Ramos (cell line): Measurements from ENCODE around the gene PTPN3.
"Not testable (repeated sequence)": the region's sequence is repeated elsewhere in the genome, so short reads cannot be mapped to it uniquely, and the experiment has no call there.

ENCODE experiments used
- in situ Hi-C: fragments of 300-500 bp; cut with MboI; formaldehyde crosslinking; loops from one replicate; pipeline ENCODE4 v1.14.3; 2022; ENCODE audit warnings: low sequenced_read_pairs; ENCODE audit not compliant: unreplicated experiment

The PTPN3 gene

GRCh38 chr9:109355564-109356297 is 142.4 kb downstream of the PTPN3 start:
- in situ Hi-C loops = no loop called here

DNA sequence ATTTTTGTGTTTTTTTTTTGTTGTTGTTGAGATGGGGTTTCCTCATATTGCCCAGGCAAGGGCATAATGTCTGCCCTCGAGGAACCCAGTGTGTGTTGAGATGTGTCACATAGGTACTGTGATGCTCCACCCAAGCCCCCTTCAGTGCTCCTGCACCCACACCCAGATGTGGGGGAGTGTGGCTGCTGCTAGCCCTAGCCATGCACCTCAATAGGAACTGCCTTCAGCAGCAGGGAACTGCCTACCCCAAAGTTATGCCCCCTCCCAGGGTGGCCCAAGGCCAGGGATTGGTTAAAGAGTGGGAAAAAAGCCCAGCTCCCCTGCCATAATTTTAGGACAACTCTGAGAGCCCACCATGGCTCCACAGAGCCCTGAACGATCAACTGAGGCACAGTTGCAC is 143.9 kb downstream of the PTPN3 start:
- in situ Hi-C loops = no loop called here

DNA sequence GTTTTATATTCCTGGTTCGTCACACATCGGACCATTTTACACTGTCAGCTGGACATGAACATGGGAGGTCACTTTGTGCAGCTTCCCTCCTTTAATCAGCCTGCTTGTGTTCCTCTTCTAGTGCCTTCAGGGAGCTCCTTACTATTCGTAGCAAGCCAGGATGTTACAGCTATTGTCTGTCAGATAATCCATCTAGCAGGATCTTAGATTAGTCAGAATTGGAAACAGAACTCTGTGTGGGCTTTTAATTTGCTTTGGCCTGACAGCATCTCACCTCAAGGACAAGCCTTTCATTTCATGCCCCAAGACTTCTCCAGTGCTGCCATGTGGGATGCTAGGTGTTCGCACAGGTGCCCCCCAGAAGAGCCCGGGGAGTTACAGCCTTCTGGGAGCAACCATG is 147.1 kb downstream of the PTPN3 start:
- in situ Hi-C loops = no loop called here

- in situ Hi-C loops = no loop called here
Observed at GRCh38 chr9:109349421-109349846, 148.7 kb downstream of the PTPN3 start.

DNA sequence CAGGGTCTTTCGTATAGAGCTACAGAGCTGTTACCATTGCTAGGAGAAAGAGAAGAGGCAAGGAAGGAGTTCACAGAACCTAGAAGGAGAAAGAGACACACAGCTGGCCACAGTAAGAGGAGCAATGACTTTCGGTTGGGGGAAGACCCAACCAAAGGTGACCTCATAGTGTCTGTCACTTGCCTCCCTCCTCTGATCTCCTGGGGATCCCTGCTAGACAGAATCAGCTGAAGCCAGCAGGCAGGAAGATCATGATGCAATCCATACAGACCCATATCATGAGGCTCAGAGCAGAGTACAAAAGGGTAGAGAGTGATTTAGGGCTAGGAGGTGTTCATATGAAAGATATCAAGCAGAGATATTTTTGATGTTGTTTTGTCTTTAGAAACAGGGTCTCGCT is 151.2 kb downstream of the PTPN3 start:
- in situ Hi-C loops = no loop called here

DNA sequence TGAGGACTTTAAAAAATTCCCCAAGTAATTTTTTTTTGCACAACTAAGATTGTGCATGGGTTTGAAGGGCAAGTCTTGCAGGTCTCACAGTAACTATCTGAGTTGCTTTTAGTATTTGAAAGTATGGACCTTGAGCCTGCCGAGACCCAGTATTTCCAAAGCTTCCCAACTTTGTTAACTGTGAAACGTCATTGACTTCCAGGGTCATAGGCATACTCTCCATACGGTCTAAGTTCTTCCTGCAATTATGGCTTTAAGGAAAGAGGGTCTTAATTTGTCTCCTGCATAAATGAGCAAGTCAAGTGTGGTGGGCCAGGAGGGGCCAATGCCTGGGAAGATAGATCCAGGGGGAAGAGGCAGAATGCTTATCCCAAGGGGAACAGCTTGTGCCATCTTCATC is 153.2 kb downstream of the PTPN3 start:
- in situ Hi-C loops = no loop called here

DNA sequence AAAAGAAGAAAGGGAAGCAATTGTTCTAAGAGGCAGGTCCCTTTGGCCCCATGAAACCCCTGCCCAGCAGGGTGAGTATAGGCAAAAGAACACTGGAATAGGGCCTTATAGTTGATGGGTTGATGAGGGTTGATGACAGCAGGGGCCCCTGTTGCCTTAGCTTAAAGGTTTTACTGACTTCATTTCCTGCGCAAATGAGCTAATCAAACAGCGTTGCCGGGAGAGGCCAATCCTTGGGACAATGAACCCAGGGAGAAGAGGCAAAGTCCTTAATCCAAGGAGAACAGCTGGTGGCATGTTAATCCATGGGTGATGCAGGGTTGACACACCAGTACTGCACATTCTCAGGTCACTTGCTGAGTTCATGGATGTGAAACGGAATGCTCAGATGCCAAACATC is 155.2 kb downstream of the PTPN3 start:
- in situ Hi-C loops = no loop called here

- in situ Hi-C loops = no loop called here
Observed at GRCh38 chr9:109341561-109341960, 156.5 kb downstream of the PTPN3 start.

DNA sequence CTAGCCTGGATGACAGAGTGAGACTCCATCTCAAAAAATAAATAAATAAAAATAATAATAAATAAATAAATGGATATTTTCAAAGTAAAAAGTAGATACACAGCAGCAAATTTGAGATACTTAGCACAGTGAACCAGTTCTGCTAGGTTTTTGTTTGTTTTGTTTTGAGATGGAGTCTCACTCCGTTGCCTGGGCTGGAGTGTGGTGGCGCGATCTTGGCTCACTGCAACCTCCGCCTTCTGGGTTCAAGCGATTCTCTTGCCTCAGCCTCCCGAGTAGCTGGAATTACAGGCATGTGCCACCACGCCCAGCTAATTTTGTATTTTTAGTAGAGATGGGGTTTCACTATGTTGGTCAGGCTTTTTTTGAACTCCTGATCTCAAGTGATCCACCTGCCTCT is 157.1 kb downstream of the PTPN3 start:
- in situ Hi-C loops = not testable (repeated sequence)

DNA sequence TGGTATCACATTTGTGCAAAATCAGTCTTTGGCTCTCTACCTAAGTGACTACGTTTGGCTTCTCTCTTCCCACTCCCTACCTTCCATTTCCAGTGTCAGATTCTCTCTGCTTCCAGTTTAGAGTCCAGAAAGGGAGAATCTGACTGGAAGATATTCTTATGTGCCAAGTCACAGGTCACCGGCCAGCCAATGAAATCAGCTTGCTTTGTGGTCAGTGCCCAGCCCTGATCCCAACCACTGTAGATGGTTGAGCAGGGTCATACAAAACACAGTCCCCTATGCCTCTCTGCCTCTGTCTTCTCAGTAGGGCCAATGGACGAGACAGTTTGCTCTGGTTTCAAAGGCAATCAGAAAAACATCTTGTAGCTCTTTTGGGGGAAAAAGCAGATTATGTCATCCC is 161.7 kb downstream of the PTPN3 start:
- in situ Hi-C loops = no loop called here

GRCh38 chr9:109335929-109336328 is 162.2 kb downstream of the PTPN3 start:
- in situ Hi-C loops = no loop called here

DNA sequence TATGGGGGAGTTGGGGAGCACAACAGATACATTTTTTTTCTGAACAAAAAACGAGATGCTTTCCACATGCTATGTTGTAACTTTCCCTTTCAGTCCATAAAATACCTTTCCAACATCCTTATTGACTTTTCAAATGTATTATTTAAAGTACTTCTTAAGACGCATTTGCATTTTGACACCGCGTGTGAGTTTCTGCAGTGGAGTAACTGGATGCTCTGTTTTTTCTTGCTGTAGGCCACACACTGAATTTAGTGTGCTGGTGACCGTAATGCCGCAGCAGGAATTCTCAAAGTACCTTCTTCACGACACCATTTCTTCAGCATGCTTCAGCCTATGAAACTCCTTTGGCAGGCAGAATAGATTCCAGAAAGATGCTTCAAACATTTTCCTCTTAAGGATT is 163.0 kb downstream of the PTPN3 start:
- in situ Hi-C loops = no loop called here

DNA sequence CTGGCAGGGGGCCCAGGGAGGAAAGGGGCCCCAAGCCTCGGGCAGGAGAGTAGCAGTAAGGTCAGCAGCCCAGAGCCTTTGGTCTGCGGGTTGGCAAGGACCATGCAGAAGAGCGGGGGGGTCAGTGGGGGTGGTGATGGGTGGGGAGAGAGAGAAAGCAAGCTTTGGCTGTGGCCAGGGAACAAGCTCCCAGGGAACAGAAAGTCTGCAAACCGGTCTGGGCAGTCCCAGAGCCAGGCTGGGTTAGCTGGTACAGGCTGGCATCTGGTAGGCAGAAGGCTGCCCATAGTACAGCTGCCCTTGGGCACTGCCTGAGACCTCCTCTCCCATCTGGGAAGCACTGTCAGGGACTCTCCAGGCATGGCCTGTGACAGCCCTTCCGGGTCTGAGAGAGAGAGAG is 166.8 kb downstream of the PTPN3 start:
- in situ Hi-C loops = no loop called here

DNA sequence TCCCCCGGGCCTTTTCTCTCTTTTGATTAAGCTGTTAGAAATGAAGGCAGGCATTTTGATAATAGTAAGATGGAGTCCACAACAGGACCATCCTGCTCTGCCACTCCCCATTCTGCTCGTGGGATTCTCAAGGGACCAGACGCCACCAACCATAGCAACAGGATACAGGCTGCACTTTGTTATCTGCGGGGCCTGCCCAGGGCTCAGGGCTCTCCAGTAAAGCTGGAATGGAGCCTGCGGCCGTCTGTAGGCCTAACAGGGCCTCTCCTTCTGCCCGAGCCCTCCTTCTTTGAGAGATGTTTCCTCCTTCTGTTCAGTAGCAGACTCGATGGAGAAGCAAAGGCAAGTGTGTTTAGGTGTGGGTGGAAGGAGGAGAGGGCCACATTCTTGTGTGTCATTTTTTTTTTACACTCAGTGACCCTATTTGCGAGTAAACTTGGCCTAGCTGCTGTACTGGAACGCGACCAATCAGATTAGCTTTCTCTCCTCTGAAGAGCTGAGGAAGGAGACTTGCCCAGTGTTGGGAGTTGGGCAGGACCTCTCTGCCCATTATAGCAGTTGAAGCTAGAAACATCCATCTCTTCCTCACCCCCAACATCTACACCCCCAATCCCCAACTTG is 168.4 kb downstream of the PTPN3 start:
- in situ Hi-C loops = no loop called here

GRCh38 chr9:109328978-109329637 is 169.0 kb downstream of the PTPN3 start:
- in situ Hi-C loops = no loop called here
